Measurements from ENCODE around the gene MRC2. TPM values are rescaled to one million over a fixed set of nuclear protein-coding genes. Genes with fewer than 3 reads are reported as not detected.
"Not testable (repeated sequence)": the region's sequence is repeated elsewhere in the genome, so short reads cannot be mapped to it uniquely, and the experiment has no call there.

MRC2 gene
- total and polyA plus RNA-seq, 3 donors from 2014 or later = 32.9 to 60.9 (median 40.3) TPM

GRCh38 chr17:62611728-62612127, 15.7 kb upstream of the MRC2 start:
- TF ChIP-seq, protein P1, sequence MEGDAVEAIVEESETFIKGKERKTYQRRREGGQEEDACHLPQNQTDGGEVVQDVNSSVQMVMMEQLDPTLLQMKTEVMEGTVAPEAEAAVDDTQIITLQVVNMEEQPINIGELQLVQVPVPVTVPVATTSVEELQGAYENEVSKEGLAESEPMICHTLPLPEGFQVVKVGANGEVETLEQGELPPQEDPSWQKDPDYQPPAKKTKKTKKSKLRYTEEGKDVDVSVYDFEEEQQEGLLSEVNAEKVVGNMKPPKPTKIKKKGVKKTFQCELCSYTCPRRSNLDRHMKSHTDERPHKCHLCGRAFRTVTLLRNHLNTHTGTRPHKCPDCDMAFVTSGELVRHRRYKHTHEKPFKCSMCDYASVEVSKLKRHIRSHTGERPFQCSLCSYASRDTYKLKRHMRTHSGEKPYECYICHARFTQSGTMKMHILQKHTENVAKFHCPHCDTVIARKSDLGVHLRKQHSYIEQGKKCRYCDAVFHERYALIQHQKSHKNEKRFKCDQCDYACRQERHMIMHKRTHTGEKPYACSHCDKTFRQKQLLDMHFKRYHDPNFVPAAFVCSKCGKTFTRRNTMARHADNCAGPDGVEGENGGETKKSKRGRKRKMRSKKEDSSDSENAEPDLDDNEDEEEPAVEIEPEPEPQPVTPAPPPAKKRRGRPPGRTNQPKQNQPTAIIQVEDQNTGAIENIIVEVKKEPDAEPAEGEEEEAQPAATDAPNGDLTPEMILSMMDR (IDR thresholded peaks at IDR 0.05) = no peak
- no peak for TF ChIP-seq POLR2A (IDR thresholded peaks at IDR 0.05)
- H3K27me3 ChIP-seq = no peaks in the 10 kb centered on the region
- 89 to 91% methylated on average over 8 of the region's 8 CpGs for WGBS, 2 donors
- no peak overlapping the region for H3K4me3 ChIP-seq
- no peaks in the 10 kb centered on the region for H3K36me3 ChIP-seq (ENCODE audit: low read depth, missing control alignments)
- H3K9me3 ChIP-seq = no peaks in the 10 kb centered on the region
- intact Hi-C loops (cut with DNase I; ENCODE audit: low total_unique reads) = no loop called here
- no peaks in the 10 kb centered on the region for H3K4me1 ChIP-seq
- no peak overlapping the region for H3K27ac ChIP-seq
- no peak for DNase-seq

GRCh38 chr17:62612289-62612688, 15.2 kb upstream of the MRC2 start:
- 94 to 96% methylated on average over 7 to 12 of the region's 12 CpGs for WGBS, 2 donors
- H3K27me3 ChIP-seq; H3K4me1 ChIP-seq; intact Hi-C loops (cut with DNase I; ENCODE audit: low total_unique reads); H3K36me3 ChIP-seq (ENCODE audit: low read depth, missing control alignments); DNase-seq; H3K27ac ChIP-seq; H3K4me3 ChIP-seq; H3K9me3 ChIP-seq: not testable (repeated sequence)

DNA sequence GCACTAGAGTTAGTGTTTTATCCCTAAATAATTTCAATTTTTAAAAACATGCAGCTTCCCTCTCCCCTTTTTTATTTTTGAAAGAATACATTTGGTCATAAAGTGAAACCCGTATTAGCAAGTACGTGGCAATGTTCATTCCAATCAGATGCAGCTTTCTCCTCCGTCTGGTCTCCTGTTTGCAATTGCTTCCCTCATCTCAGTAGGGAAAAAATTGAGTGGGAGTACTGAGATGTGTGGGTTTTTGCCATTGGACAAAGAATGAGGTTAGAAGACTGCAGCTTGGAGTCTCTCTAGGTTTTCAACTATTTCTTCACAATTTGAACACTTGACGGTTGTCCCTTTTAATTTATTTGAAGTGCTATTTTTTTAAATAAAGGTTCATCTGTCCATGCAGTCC, 14.4 kb upstream of the MRC2 start:
- H3K36me3 ChIP-seq (ENCODE audit: low read depth, missing control alignments); H3K9me3 ChIP-seq; intact Hi-C loops (cut with DNase I; ENCODE audit: low total_unique reads); H3K4me1 ChIP-seq; H3K27me3 ChIP-seq; DNase-seq; H3K4me3 ChIP-seq; H3K27ac ChIP-seq: not testable (repeated sequence)
- 55 to 62% methylated on average over 4 of the region's 4 CpGs for WGBS, 2 donors

DNA sequence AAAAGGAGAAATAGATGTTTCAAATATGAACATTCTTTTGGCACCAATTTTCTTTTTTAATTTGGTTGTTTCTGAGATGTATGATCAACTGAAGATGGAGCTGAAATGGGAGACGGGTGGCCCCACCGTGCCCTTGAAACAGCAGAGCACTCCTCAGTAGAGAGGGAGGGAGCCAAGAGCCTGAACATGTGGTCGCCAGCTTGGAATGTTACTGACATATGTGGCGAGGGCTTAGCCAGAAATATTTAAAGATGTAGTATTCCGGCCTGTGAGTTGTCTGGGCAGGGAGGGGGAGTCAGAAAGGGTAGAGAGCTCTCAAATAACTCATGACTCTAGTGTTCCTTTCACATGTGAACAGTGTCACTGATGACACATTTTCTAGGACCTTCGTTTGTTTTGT, 13.3 kb upstream of the MRC2 start:
- TF ChIP-seq, protein P1 (IDR thresholded peaks at IDR 0.05) = no peak
- no peak for TF ChIP-seq POLR2A (IDR thresholded peaks at IDR 0.05)
- H3K27me3 ChIP-seq = no peaks in the 10 kb centered on the region
- H3K36me3 ChIP-seq (ENCODE audit: low read depth, missing control alignments) = no peaks in the 10 kb centered on the region
- H3K4me3 ChIP-seq = no peak overlapping the region
- no peaks in the 10 kb centered on the region for H3K9me3 ChIP-seq
- H3K4me1 ChIP-seq = peaks cover 6% of the 10 kb centered on the region
- H3K27ac ChIP-seq = no peak overlapping the region
- DNase-seq = no peak
- intact Hi-C loops (cut with DNase I; ENCODE audit: low total_unique reads) = no loop called here
- WGBS, 2 donors = 56% methylated on average over 6 of the region's 6 CpGs

- WGBS, 2 donors = 96 to 97% methylated on average over 4 of the region's 4 CpGs
- H3K27ac ChIP-seq = no peak overlapping the region
- peaks cover 11% of the 10 kb centered on the region for H3K4me1 ChIP-seq
- TF ChIP-seq, protein P1 (IDR thresholded peaks at IDR 0.05) = no peak
- no peaks in the 10 kb centered on the region for H3K27me3 ChIP-seq
- intact Hi-C loops (cut with DNase I; ENCODE audit: low total_unique reads) = no loop called here
- H3K9me3 ChIP-seq = no peaks in the 10 kb centered on the region
- H3K4me3 ChIP-seq = no peak overlapping the region
- H3K36me3 ChIP-seq (ENCODE audit: low read depth, missing control alignments) = no peaks in the 10 kb centered on the region
- no peak for DNase-seq
These were observed 12.0 kb upstream of the MRC2 start for GRCh38 chr17:62615503-62615902.

DNA sequence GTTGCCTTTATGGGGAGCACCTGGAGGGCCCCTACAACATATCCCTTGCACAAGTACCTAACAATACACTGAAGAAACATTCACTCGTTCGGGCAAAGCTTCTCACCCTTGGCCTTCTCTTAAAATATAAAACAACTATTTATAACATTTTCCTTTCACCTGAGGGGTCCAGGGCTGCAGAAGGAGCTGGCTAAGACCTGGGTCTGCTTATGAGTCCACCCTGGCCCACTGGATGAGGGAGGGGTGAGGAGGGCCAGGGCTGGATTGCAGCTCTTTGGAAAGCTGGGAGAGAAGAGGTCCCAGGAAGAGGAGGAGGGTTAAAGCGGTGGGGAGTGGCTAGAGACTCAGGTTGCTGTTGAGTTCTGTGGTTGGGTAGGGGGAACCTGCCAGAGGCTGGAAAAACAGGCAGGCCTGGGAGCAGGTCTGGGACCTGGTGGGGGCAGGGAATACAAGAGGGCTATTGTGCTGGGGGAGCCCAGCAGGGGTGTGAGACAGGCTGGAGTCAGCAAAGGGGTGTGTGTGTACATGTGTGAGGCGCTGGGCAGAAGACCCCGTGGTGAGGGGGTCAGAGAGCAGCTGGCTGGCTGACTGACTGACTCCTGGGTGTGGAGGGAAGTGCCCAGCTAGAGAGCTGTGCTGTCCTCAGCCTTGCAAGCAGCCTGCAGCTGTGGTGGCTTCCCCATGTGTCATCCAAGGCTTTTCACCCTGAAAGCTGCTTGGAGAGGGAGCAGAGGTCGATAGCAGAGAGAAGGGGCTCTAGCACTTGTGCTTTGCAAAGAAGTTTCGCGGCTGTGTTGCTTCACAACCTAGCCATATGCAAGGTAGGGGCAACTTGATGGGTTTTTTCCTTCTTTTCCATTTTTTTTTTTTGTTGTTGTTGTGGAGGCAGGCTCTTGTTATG, 10.2 kb upstream of the MRC2 start:
- Histone ChIP-seq H3K4me3 (no peak overlapping the region), H3K36me3 (ENCODE audit: low read depth, missing control alignments) (no peaks in the 10 kb centered on the region)
- no peak for DNase-seq

More for the DNA sequence above, 10.2 kb upstream of the MRC2 start:
- Histone ChIP-seq H3K4me1 (peaks cover 11% of the 10 kb centered on the region), H3K9me3 (no peaks in the 10 kb centered on the region), H3K27ac (no peak overlapping the region), H3K27me3 (no peaks in the 10 kb centered on the region)
- intact Hi-C loops (cut with DNase I; ENCODE audit: low total_unique reads) = no loop called here
- WGBS, 2 donors = 79 to 85% methylated on average over 8 of the region's 8 CpGs
- TF ChIP-seq POLR2A (IDR thresholded peaks at IDR 0.05) = no peak
- TF ChIP-seq, protein P1 (IDR thresholded peaks at IDR 0.05) = no peak
